Right lobe of liver (tissue), 6 donors: ENCODE data around the gene IL13. TPM values are rescaled to one million over a fixed set of nuclear protein-coding genes. Genes with fewer than 3 reads are reported as not detected.

Experiments used
- ATAC-seq, 4 donors: fragments of 200-7000 bp; cut with Tn5 transposase; one replicate each; pipeline ENCODE4 v1.9.1; 2020; ENCODE audit warnings: mild to moderate bottlenecking in 4 of 4, moderate library complexity in 4 of 4
- DNase-seq, 3 donors: peaks; one replicate each; pipeline ENCODE4 v3.0.0-alpha.2; 2020
- H3K27ac ChIP-seq, 3 donors: fragments of 200-600 bp; one replicate each; pipeline ENCODE4 v1.8.0; 2022
- H3K27me3 ChIP-seq, 2 donors: fragments of 200-600 bp; one replicate each; pipeline ENCODE4 v1.8.0; 2022
- H3K36me3 ChIP-seq, 4 donors: fragments of 200-600 bp; sonication (generic) in 1 of 4; one replicate each; pipeline versions ENCODE4 v1.5.1 to v1.8.0; 2017 to 2022; ENCODE audit warnings: control low read depth in 1 of 4
- H3K4me1 ChIP-seq, 4 donors: fragments of 200-600 bp; sonication (generic) in 1 of 4; one replicate each; pipeline versions ENCODE4 v1.5.1 to v1.8.0; 2017 to 2022; ENCODE audit warnings: control low read depth in 1 of 4
- H3K4me3 ChIP-seq, 3 donors: fragments of 200-600 bp; one replicate each; pipeline ENCODE4 v1.8.0; 2022
- H3K9me3 ChIP-seq, 4 donors: fragments of 200-600 bp; sonication (generic) in 1 of 4; one replicate each; pipeline versions ENCODE4 v1.5.1 to v1.8.0; 2017 to 2022; ENCODE audit warnings: control low read depth in 1 of 4
- POLR2A ChIP-seq: fragments of 450-650 bp; IDR thresholded peaks from one replicate; pipeline ENCODE4 v1.6.1; 2017; ENCODE audit warnings: antibody characterized with exemption, mild to moderate bottlenecking
- WGBS: methylation state at CpG from one replicate; pipeline ENCODE4 v1.1.6; 2018; ENCODE audit warnings: low coverage, low lambda C conversion rate; ENCODE audit not compliant: insufficient coverage; ENCODE audit errors: missing lambda C conversion rate; 5-methylcytosine and 5-hydroxymethylcytosine counted together
- intact Hi-C, 2 donors: fragments of 100-400 bp; cut with DNase I; formaldehyde crosslinking; loops; one replicate each; pipeline versions ENCODE4 v1.11.2 to v1.14.1; 2022
- total RNA-seq, 6 experiments: library from RNA; depleted of rRNA in 2 of 6; stranded (reverse); fragments of >200 nt in 2 of 6; fragmentation: NEBNext Ultra II Directional in 3 of 6; extraction: Animal tissue kit (Norgen Biotek cat#: 25700) in 3 of 6; gene quantifications; one replicate each; pipeline versions ENCODE4 v1.1.0 to v1.2.4, GENCODE V29; 2016 to 2023
- TF ChIP-seq, protein P1 (sequence below), 4 donors: fragments of 200-600 bp in 3 of 4; fragments of 450-650 bp in 1 of 4; IDR thresholded peaks; one replicate each; pipeline versions ENCODE4 v1.5.1 to v1.8.0; 2016 to 2022; ENCODE audit warnings: antibody characterized with exemption in 4 of 4, mild to moderate bottlenecking in 2 of 4
- donor health status: DM: no; HTN: yes; CAD: no.
- donor health status: DM: no; HTN: no; CAD: no.
- donor health status: DM: no; HTN: no; CAD: no.
- donor health status: DM: no; HTN: yes; CAD: no.
- donor health status: DM: no; HTN: yes; CAD: no.

The IL13 gene
- total RNA-seq, 6 experiments from 2014 or later = 0.26 TPM; not detected in 5

DNA sequence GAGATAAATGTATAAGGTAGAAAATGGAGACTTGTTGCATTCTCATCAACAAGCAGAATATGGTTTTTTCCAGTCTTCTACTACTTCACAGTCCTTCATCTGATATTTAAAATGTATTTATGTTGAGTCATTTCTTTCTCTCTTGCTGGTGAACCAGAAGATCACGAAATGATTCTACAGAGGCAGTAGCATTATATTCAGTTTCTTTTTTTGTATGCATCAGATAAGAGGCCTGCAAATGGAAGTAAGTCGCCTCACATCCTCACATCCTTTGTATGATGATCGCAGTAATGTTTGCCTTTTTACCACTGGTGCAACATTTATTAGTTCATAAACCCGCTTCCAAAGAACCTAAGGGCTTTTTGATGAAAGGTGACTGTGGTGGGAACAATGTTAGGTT lies 22.1 kb upstream of the IL13 start:
- TF ChIP-seq, protein P1, sequence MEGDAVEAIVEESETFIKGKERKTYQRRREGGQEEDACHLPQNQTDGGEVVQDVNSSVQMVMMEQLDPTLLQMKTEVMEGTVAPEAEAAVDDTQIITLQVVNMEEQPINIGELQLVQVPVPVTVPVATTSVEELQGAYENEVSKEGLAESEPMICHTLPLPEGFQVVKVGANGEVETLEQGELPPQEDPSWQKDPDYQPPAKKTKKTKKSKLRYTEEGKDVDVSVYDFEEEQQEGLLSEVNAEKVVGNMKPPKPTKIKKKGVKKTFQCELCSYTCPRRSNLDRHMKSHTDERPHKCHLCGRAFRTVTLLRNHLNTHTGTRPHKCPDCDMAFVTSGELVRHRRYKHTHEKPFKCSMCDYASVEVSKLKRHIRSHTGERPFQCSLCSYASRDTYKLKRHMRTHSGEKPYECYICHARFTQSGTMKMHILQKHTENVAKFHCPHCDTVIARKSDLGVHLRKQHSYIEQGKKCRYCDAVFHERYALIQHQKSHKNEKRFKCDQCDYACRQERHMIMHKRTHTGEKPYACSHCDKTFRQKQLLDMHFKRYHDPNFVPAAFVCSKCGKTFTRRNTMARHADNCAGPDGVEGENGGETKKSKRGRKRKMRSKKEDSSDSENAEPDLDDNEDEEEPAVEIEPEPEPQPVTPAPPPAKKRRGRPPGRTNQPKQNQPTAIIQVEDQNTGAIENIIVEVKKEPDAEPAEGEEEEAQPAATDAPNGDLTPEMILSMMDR (IDR thresholded peaks at IDR 0.05) = no peak
- TF ChIP-seq POLR2A = no peak
- intact Hi-C loops = no loop called here
- WGBS = 73% methylated on average over 4 of the region's 4 CpGs
- Histone ChIP-seq H3K4me3 (no peak overlapping the region), H3K27me3 (no peaks in the 10 kb centered on the region), H3K4me1 (peaks cover 0 to under 1% (median 0%) of the 10 kb centered on the region in 4 donors), H3K36me3 (peaks cover 0 to 37% (median 16%) of the 10 kb centered on the region in 4 donors), H3K9me3 (no peaks in the 10 kb centered on the region), H3K27ac (no peak overlapping the region)
- DNase-seq = no peak
- ATAC-seq = no peak

GRCh38 chr5:132637241-132637640 lies 20.7 kb upstream of the IL13 start:
- no peaks in the 10 kb centered on the region for H3K9me3 ChIP-seq
- no peak overlapping the region for H3K4me3 ChIP-seq
- DNase-seq (no peak), ATAC-seq (no peak)
- WGBS = 91% methylated on average over 4 of the region's 4 CpGs
- intact Hi-C loops = no loop called here
- H3K36me3 ChIP-seq = peaks cover 0 to 43% (median 16%) of the 10 kb centered on the region in 4 donors
- H3K27me3 ChIP-seq = no peaks in the 10 kb centered on the region
- TF ChIP-seq, protein P1 (IDR thresholded peaks at IDR 0.05) = no peak
- TF ChIP-seq POLR2A = no peak
- H3K27ac ChIP-seq = no peak overlapping the region
- H3K4me1 ChIP-seq = peaks cover 0 to 7% (median 0%) of the 10 kb centered on the region in 4 donors

DNA sequence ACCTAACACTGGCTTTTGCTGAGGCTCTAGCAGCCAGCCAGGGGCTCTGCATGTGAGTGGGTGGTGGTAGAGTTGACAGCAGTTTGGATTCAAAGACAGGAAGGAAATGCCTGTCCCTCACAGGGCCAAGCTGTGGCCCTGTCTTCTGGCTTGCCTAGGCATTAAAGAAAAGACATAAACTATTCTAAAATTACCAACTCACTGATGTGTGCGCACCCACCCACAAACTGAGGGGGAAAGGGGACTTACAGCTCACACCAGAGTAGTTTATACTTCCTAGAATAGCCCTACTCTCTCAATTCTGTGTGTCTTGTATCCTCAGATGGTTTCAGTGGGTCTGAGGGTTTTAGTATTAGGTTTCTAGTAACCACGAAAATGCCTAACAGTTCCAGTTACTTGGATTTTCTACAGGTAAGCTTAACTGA lies 18.3 kb upstream of the IL13 start:
- Histone ChIP-seq H3K9me3 (no peaks in the 10 kb centered on the region), H3K27me3 (no peaks in the 10 kb centered on the region), H3K4me3 (no peak overlapping the region), H3K36me3 (peaks cover 0 to 43% (median 15%) of the 10 kb centered on the region in 4 donors), H3K27ac (no peak overlapping the region), H3K4me1 (peaks cover 0 to 7% (median 0%) of the 10 kb centered on the region in 4 donors)
- no peak for ATAC-seq
- TF ChIP-seq POLR2A = no peak
- TF ChIP-seq, protein P1 (IDR thresholded peaks at IDR 0.05) = no peak
- intact Hi-C loops = no loop called here
- 63% methylated on average over 1 of the region's 2 CpGs for WGBS
- no peak for DNase-seq

- no peak for ATAC-seq
Observed at GRCh38 chr5:132640613-132641012, 17.4 kb upstream of the IL13 start.

More at GRCh38 chr5:132640613-132641012, 17.4 kb upstream of the IL13 start:
- no peaks in the 10 kb centered on the region for H3K9me3 ChIP-seq
- H3K27me3 ChIP-seq = no peaks in the 10 kb centered on the region
- H3K27ac ChIP-seq = no peak overlapping the region
- no peak overlapping the region for H3K4me3 ChIP-seq
- intact Hi-C loops = no loop called here
- DNase-seq = no peak
- TF ChIP-seq POLR2A = no peak
- TF ChIP-seq, protein P1 (IDR thresholded peaks at IDR 0.05) = no peak
- H3K36me3 ChIP-seq = peaks cover 0 to 43% (median 15%) of the 10 kb centered on the region in 4 donors
- H3K4me1 ChIP-seq = peaks cover 0 to 7% (median 0%) of the 10 kb centered on the region in 4 donors
- no CpG with 5 or more reads among the region's 4 CpGs for WGBS
